ENCODE data around the gene FADS6.

The FADS6 gene

GRCh38 chr17:74928786-74929185 lies 35.4 kb upstream of the FADS6 start (continued):
- TF ChIP-seq ISL1 (CRISPR knock-in tag; IDR thresholded peaks at IDR 0.05) (no peak), ARNTL (CRISPR knock-in tag; IDR thresholded peaks at IDR 0.05; ENCODE audit: borderline replicate concordance, low read depth) (no peak), ZFP30 (CRISPR knock-in tag; IDR thresholded peaks at IDR 0.05) (no peak), PATZ1 (CRISPR knock-in tag; IDR thresholded peaks at IDR 0.05; ENCODE audit: borderline replicate concordance) (no peak), CSDC2 (CRISPR knock-in tag; IDR thresholded peaks at IDR 0.05) (no peak)

- TF ChIP-seq ZC3H10 (CRISPR knock-in tag; IDR thresholded peaks at IDR 0.05) (no peak), CSRNP3 (CRISPR knock-in tag; IDR thresholded peaks at IDR 0.05) (no peak), TCF4 (CRISPR knock-in tag; IDR thresholded peaks at IDR 0.05; ENCODE audit: borderline replicate concordance) (no peak), ZNF8 (CRISPR knock-in tag; IDR thresholded peaks at IDR 0.05) (no peak), CSDC2 (CRISPR knock-in tag; IDR thresholded peaks at IDR 0.05) (no peak), POU6F1 (CRISPR knock-in tag; IDR thresholded peaks at IDR 0.05; ENCODE audit: borderline replicate concordance, low read depth) (no peak), ARNTL (CRISPR knock-in tag; IDR thresholded peaks at IDR 0.05; ENCODE audit: borderline replicate concordance, low read depth) (no peak), ISL1 (CRISPR knock-in tag; IDR thresholded peaks at IDR 0.05) (no peak), PPARA (CRISPR knock-in tag; IDR thresholded peaks at IDR 0.05; ENCODE audit: borderline replicate concordance) (no peak), TSHZ2 (CRISPR knock-in tag; IDR thresholded peaks at IDR 0.05) (no peak), ESRRG (CRISPR knock-in tag; IDR thresholded peaks at IDR 0.05) (no peak), ZFP3 (CRISPR knock-in tag; IDR thresholded peaks at IDR 0.05) (no peak), RARB (CRISPR knock-in tag; IDR thresholded peaks at IDR 0.05) (no peak), GLIS3 (CRISPR knock-in tag; IDR thresholded peaks at IDR 0.05) (no peak), ZNF70 (CRISPR knock-in tag; IDR thresholded peaks at IDR 0.05) (no peak), BACH2 (CRISPR knock-in tag; IDR thresholded peaks at IDR 0.05; ENCODE audit: borderline replicate concordance) (no peak), ZFP30 (CRISPR knock-in tag; IDR thresholded peaks at IDR 0.05) (no peak), OSR1 (CRISPR knock-in tag; IDR thresholded peaks at IDR 0.05) (no peak), TOX (CRISPR knock-in tag; IDR thresholded peaks at IDR 0.05; ENCODE audit: borderline replicate concordance) (no peak), PATZ1 (CRISPR knock-in tag; IDR thresholded peaks at IDR 0.05; ENCODE audit: borderline replicate concordance) (no peak)
- ATAC-seq = no peak
Measured at GRCh38 chr17:74925242-74925641, 31.8 kb upstream of the FADS6 start.

- TF ChIP-seq CSRNP3 (CRISPR knock-in tag; IDR thresholded peaks at IDR 0.05) (no peak), CREB5 (CRISPR knock-in tag; IDR thresholded peaks at IDR 0.05; ENCODE audit: low read depth) (no peak), PPARA (CRISPR knock-in tag; IDR thresholded peaks at IDR 0.05; ENCODE audit: borderline replicate concordance) (no peak), TCF4 (CRISPR knock-in tag; IDR thresholded peaks at IDR 0.05; ENCODE audit: borderline replicate concordance) (no peak), ZNF8 (CRISPR knock-in tag; IDR thresholded peaks at IDR 0.05) (no peak), ISL1 (CRISPR knock-in tag; IDR thresholded peaks at IDR 0.05) (no peak), POU6F1 (CRISPR knock-in tag; IDR thresholded peaks at IDR 0.05; ENCODE audit: borderline replicate concordance, low read depth) (no peak), GLIS3 (CRISPR knock-in tag; IDR thresholded peaks at IDR 0.05) (no peak)
- no peak; the same call in 1 of the 3 replicates for ATAC-seq
Measured at GRCh38 chr17:74924250-74924948, 31.0 kb upstream of the FADS6 start, which contains the start of gene OTOP2. OTOP2 (plus strand) TSS chr17:74924273; CDS start chr17:74924633, 360 bp downstream.

Measured in SK-N-SH treated with all-trans-retinoic acid at 6 μM for 48 hours (cell line).